CD14-positive monocyte (primary cell): Measurements from ENCODE around the gene S100A13. TPM values are rescaled to one million over a fixed set of nuclear protein-coding genes. Genes with fewer than 3 reads are reported as not detected.
"Not testable (repeated sequence)": the region's sequence is repeated elsewhere in the genome, so short reads cannot be mapped to it uniquely, and the experiment has no call there.

Source experiments
- DNase-seq, 3 donors: peaks; one replicate each; pipeline ENCODE4 v3.0.0-alpha.2; 2011 to 2022
- H2AFZ ChIP-seq: 2 replicates; pipeline ENCODE4 v1.6.0; 2012; ENCODE audit warnings: mild to moderate bottlenecking, low read depth, low read length, inconsistent platforms; ENCODE audit not compliant: insufficient read depth, poor library complexity, severe bottlenecking
- H3K27ac ChIP-seq, 2 donors: 1 replicate in 1 of 2; 2 replicates in 1 of 2; pipeline ENCODE4 v1.5.1; 2012 to 2013; ENCODE audit warnings: low read length in 2 of 2, control low read depth in 1 of 2, inconsistent platforms in 1 of 2, low read depth in 1 of 2, mild to moderate bottlenecking in 1 of 2
- H3K27me3 ChIP-seq, 2 donors: one replicate each; pipeline versions ENCODE4 v1.6.0 to v1.6.1; 2011 to 2013; ENCODE audit warnings: low read length in 2 of 2; ENCODE audit not compliant: control insufficient read depth in 2 of 2, insufficient read depth in 2 of 2
- H3K36me3 ChIP-seq, 2 donors: replicated peaks in 1 of 2; 1 replicate in 1 of 2; 2 replicates in 1 of 2; pipeline versions ENCODE4 v1.5.1 to v1.6.1; 2012 to 2013; ENCODE audit warnings: low read length in 2 of 2, control low read depth in 1 of 2, inconsistent platforms in 1 of 2, mild to moderate bottlenecking in 1 of 2; ENCODE audit not compliant: insufficient read depth in 2 of 2, control insufficient read depth in 1 of 2
- H3K4me1 ChIP-seq, 2 donors: 1 replicate in 1 of 2; 2 replicates in 1 of 2; pipeline versions ENCODE4 v1.5.1 to v1.6.1; 2012 to 2013; ENCODE audit warnings: low read length in 2 of 2, control low read depth in 1 of 2, inconsistent platforms in 1 of 2, mild to moderate bottlenecking in 1 of 2, moderate library complexity in 1 of 2; ENCODE audit not compliant: insufficient read depth in 2 of 2, control insufficient read depth in 1 of 2
- H3K4me2 ChIP-seq: replicated peaks from 2 replicates; pipeline ENCODE3; 2012; ENCODE audit warnings: low read length, moderate library complexity, mild to moderate bottlenecking; ENCODE audit not compliant: poor library complexity, severe bottlenecking; ENCODE audit errors: extremely low read depth
- H3K4me3 ChIP-seq, 3 experiments: fragments of 200-600 bp in 1 of 3; sonication (generic) in 1 of 3; replicated peaks in 1 of 3; 1 replicate in 2 of 3; 2 replicates in 1 of 3; pipeline ENCODE4 v1.5.1; 2011 to 2013; ENCODE audit warnings: low read length in 3 of 3, mild to moderate bottlenecking in 3 of 3, control low read depth in 2 of 3, low read depth in 2 of 3, inconsistent platforms in 1 of 3, moderate library complexity in 1 of 3
- H3K79me2 ChIP-seq: 2 replicates; pipeline ENCODE4 v1.6.0; 2012; ENCODE audit warnings: mild to moderate bottlenecking, control low read depth, inconsistent platforms, low read length, moderate library complexity; ENCODE audit not compliant: insufficient read depth
- H3K9ac ChIP-seq: 2 replicates; pipeline ENCODE4 v1.6.0; 2017; ENCODE audit warnings: low read length, mild to moderate bottlenecking; ENCODE audit not compliant: insufficient read depth, poor library complexity, severe bottlenecking
- H3K9me3 ChIP-seq, 2 donors: replicated peaks in 1 of 2; 1 replicate in 1 of 2; 2 replicates in 1 of 2; pipeline versions ENCODE4 v1.5.1 to v1.6.1; 2012 to 2013; ENCODE audit warnings: low read length in 2 of 2, control low read depth in 1 of 2; ENCODE audit not compliant: control insufficient read depth in 1 of 2, insufficient read depth in 1 of 2
- H4K20me1 ChIP-seq: 2 replicates; pipeline ENCODE4 v1.6.0; 2012; ENCODE audit warnings: mild to moderate bottlenecking, low read length, control low read depth, moderate library complexity; ENCODE audit not compliant: insufficient read depth
- H3K27ac Mint-ChIP-seq, 7 donors: one replicate each; pipeline ENCODE4 v1.8.0; 2020; ENCODE audit warnings: mild to moderate bottlenecking in 7 of 7, mixed read lengths in 7 of 7, moderate library complexity in 6 of 7, inconsistent platforms in 2 of 7
- H3K27me3 Mint-ChIP-seq, 3 donors: one replicate each; pipeline ENCODE4 v1.8.0; 2021 to 2022; ENCODE audit warnings: low read depth in 3 of 3, mild to moderate bottlenecking in 3 of 3, mixed read lengths in 3 of 3, moderate library complexity in 3 of 3, inconsistent platforms in 1 of 3
- H3K36me3 Mint-ChIP-seq, 2 donors: one replicate each; pipeline ENCODE4 v1.8.0; 2020; ENCODE audit warnings: mixed read lengths in 2 of 2, inconsistent platforms in 1 of 2, mild to moderate bottlenecking in 1 of 2
- H3K4me1 Mint-ChIP-seq: one replicate; pipeline ENCODE4 v1.8.0; 2020; ENCODE audit warnings: mild to moderate bottlenecking, mixed read lengths
- H3K4me3 Mint-ChIP-seq, 2 donors: one replicate each; pipeline ENCODE4 v1.8.0; 2020; ENCODE audit warnings: mild to moderate bottlenecking in 2 of 2, mixed read lengths in 2 of 2, moderate library complexity in 1 of 2
- H3K9me3 Mint-ChIP-seq, 7 donors: one replicate each; pipeline ENCODE4 v1.8.0; 2020 to 2022; ENCODE audit warnings: mixed read lengths in 7 of 7, mild to moderate bottlenecking in 6 of 7, moderate library complexity in 6 of 7, inconsistent platforms in 2 of 7
- WGBS: methylation state at CpG from one replicate; pipeline ENCODE4 v1.1.5; 2013; ENCODE audit warnings: missing lambda C conversion rate; ENCODE audit not compliant: insufficient coverage; 5-methylcytosine and 5-hydroxymethylcytosine counted together
- intact Hi-C, 2 donors: fragments of 100-400 bp; cut with micrococcal nuclease; formaldehyde crosslinking; loops; one replicate each; pipeline versions ENCODE4 v1.15.0 to v1.15.1; 2023
- polyA plus RNA-seq, 3 donors: library from polyadenylated mRNA; depleted of rRNA in 1 of 3; unstranded in 2 of 3; stranded (reverse) in 1 of 3; fragments of 300-500 nt in 2 of 3; fragments of >200 nt in 1 of 3; fragmentation: Illumina TruSeq in 2 of 3; gene quantifications; 1 replicate in 2 of 3; 2 replicates in 1 of 3; pipeline ENCODE4 v1.2.3, GENCODE V29; 2012 to 2021
- TF ChIP-seq, protein P1 (sequence below): fragments of 200-600 bp; IDR thresholded peaks from one replicate; pipeline ENCODE4 v1.8.0; 2022; ENCODE audit warnings: antibody characterized with exemption, mild to moderate bottlenecking

Gene S100A13
- polyA plus RNA-seq, 3 donors: 2.5 to 13.9 (median 2.6) TPM

DNA sequence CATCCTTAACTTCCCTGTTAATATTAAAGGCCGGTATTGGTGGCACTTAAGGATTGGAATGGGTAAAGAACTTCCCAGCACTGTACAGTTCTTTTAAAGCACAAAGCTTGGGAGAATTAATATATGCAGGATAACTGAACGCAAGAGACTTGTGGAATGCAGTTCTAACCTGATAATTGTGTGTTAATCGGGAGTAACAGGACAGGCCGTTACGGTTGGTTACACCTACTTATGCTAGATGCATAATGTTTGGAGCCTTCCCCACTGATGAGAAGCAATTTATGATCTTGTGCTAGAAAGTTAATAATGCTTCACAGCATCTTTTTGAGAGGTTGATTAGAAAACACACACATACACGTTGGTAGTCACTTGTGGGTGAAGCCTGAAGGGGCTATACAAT is 13.6 kb upstream of the S100A13 start:
- H2AFZ ChIP-seq: no peak overlapping the region
- intact Hi-C loops: no loop called here
- H3K36me3 ChIP-seq: peaks cover 97 to 100% of the 10 kb centered on the region in 2 donors
- no peak for DNase-seq
- Mint-ChIP-seq H3K9me3 (no peaks in the 10 kb centered on the region), H3K27ac (no peak overlapping the region), H3K27me3 (peaks cover 0 to 2% (median 0%) of the 10 kb centered on the region in 3 donors), H3K4me3 (no peak overlapping the region), H3K4me1 (peaks cover 20% of the 10 kb centered on the region), H3K36me3 (peaks cover 87 to 100% of the 10 kb centered on the region in 2 donors)
- no peak overlapping the region for H3K4me2 ChIP-seq
- WGBS: 80% methylated on average over 1 of the region's 6 CpGs
- TF ChIP-seq, protein P1, sequence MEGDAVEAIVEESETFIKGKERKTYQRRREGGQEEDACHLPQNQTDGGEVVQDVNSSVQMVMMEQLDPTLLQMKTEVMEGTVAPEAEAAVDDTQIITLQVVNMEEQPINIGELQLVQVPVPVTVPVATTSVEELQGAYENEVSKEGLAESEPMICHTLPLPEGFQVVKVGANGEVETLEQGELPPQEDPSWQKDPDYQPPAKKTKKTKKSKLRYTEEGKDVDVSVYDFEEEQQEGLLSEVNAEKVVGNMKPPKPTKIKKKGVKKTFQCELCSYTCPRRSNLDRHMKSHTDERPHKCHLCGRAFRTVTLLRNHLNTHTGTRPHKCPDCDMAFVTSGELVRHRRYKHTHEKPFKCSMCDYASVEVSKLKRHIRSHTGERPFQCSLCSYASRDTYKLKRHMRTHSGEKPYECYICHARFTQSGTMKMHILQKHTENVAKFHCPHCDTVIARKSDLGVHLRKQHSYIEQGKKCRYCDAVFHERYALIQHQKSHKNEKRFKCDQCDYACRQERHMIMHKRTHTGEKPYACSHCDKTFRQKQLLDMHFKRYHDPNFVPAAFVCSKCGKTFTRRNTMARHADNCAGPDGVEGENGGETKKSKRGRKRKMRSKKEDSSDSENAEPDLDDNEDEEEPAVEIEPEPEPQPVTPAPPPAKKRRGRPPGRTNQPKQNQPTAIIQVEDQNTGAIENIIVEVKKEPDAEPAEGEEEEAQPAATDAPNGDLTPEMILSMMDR: no peak
- H3K4me3 ChIP-seq: no peak overlapping the region
- H3K79me2 ChIP-seq: peaks cover 99% of the 10 kb centered on the region
- H3K27ac ChIP-seq: no peak overlapping the region
- peaks cover 91% of the 10 kb centered on the region for H4K20me1 ChIP-seq
- no peak overlapping the region for H3K9ac ChIP-seq
- no peaks in the 10 kb centered on the region for H3K27me3 ChIP-seq
- H3K4me1 ChIP-seq: peaks cover 6 to 14% of the 10 kb centered on the region in 2 donors
- no peaks in the 10 kb centered on the region for H3K9me3 ChIP-seq

DNA sequence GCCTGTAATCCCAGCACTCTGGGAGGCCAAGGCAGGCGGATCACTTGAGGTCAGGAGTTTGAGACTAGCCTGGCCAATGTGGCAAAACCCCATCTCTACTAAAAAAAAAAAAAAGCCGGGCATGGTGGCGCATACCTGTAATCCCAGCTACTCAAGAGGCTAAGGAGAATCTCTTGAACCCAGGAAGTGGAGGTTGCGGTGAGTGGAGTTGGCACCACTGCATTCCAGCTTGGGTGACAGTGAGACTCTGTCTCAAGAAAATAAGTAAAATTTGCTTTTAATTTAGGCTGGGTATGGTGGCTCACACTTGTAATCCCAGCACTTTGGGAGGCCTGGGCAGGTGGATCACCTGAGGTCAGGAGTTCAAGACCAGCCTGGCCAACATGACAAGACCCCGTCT is 12.9 kb upstream of the S100A13 start:
- H3K27ac ChIP-seq, H3K4me3 Mint-ChIP-seq, H3K9me3 ChIP-seq, H3K9ac ChIP-seq, H3K4me2 ChIP-seq, H3K4me3 ChIP-seq, DNase-seq, H3K27me3 Mint-ChIP-seq, H3K27me3 ChIP-seq, H2AFZ ChIP-seq, H3K9me3 Mint-ChIP-seq, intact Hi-C loops: not testable (repeated sequence)
- Histone ChIP-seq H3K36me3 (peaks cover 92 to 95% of the 10 kb centered on the region in 2 donors), H4K20me1 (peaks cover 92% of the 10 kb centered on the region), H3K4me1 (peaks cover 2 to 14% of the 10 kb centered on the region in 2 donors), H3K79me2 (peaks cover 99% of the 10 kb centered on the region)
- WGBS: 100% methylated on average over 2 of the region's 5 CpGs
- Mint-ChIP-seq H3K4me1 (peaks cover 17% of the 10 kb centered on the region), H3K36me3 (peaks cover 82 to 97% of the 10 kb centered on the region in 2 donors), H3K27ac (peak overlapping the region in 1 of 7 donors; percentile 66)
